Stimulated activated CD8-positive, alpha-beta memory T cell treated with anti-CD3 and anti-CD28 coated beads, Interleukin-4, amount 100 ng/mL, for 24 hours (primary cell): ENCODE data around the gene TECPR2.
"Not testable (repeated sequence)": the region's sequence is repeated elsewhere in the genome, so short reads cannot be mapped to it uniquely, and the experiment has no call there.

Experiments used
- DNase-seq: peaks from one replicate; pipeline ENCODE4 v3.0.0-alpha.2; 2020; ENCODE audit warnings: low read depth

Gene TECPR2

GRCh38 chr14:102509746-102510615, 147.2 kb downstream of the TECPR2 start, which contains the start of gene ANKRD9:
ANKRD9 (minus strand) TSS chr14:102509776; CDS start chr14:102507889, 1,887 bp downstream.
- peak; percentile 86 for DNase-seq

- no peak for DNase-seq
Measured at GRCh38 chr14:102510616-102511520, 148.1 kb downstream of the TECPR2 start.

DNA sequence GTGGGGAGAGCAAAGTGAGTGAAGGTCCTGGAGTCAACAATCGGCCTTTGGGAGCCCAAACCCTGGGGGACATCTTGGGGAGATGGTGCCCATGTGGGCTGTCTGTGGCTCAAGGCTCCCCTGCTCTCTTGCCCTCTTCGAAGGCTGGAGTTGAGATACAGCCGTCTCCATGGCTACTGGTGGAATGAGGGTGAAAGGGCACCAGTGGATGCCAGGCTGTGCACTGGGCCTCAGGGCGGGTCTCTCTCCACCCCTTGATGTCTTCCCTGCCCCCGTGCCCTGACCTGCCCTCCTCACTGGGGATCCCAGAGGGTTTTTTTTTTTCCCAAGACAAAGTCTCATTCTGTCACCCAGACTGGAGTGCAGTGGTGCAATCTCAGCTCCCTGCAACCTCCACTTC, 148.8 kb downstream of the TECPR2 start:
- DNase-seq = no peak

DNA sequence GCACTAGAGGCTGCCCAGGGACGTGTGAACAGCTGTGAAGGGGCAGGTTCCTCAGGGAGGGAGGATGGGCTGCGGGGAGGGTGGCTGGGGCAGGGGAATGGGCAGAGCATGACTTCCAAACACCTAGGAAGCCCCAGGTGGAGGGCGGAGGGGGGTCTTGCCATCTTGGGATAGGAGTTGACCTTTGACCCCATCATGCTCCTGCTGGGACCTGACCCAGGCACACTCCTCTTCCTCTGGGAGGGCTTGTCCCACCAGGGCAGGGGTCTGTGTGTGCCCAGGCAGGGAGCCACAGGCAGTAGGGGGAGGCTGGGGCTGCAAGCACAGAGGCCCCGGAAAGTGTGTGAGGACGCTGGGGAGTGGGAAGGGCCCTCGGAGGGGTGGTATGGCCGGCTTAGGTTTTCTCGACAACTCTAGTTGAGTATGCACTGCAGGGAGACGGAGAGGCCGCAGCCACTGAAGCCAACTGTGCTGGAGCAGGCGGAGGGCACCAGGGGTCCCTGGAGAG, 150.1 kb downstream of the TECPR2 start:
- DNase-seq = no peak

- no peak for DNase-seq
Measured at GRCh38 chr14:102513899-102514772, 151.4 kb downstream of the TECPR2 start.

DNA sequence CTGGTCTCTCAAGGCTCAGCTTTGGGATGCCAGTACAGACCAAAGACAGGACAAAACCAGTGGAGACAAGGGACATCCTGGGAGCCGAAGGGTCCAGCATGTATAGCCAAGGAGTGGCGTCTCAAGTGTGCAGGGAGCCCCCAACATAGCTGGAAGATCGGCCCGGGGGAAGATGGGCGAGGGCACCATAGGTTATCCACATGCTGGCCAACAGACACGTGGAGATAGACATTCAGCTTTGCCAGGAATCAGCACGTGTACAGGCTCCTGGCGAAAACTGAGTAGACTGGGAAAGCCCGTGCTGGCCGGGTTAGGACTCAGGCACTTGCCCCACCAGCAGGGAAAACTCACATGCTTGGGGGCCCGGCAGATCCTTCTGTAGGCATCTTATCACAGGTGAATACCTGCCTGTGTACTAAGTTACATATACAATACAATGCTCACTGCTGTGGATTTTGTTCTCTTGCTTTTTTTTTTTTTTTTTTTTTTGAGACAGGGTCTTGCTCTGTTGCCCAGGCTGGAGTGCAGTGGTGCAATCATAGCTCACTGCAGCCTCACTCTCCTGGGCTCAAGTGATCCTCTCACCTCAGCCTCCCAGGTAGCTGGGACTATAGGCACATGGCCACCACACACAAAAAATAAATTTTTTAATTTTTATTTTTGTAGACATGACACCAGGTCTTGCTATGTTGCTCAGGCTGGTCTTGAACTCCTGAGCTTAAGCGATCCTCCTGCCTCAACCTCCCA, 152.4 kb downstream of the TECPR2 start:
- no peak for DNase-seq

- peak; percentile 35 for DNase-seq
Measured at GRCh38 chr14:102516531-102517391, 154.0 kb downstream of the TECPR2 start.

DNA sequence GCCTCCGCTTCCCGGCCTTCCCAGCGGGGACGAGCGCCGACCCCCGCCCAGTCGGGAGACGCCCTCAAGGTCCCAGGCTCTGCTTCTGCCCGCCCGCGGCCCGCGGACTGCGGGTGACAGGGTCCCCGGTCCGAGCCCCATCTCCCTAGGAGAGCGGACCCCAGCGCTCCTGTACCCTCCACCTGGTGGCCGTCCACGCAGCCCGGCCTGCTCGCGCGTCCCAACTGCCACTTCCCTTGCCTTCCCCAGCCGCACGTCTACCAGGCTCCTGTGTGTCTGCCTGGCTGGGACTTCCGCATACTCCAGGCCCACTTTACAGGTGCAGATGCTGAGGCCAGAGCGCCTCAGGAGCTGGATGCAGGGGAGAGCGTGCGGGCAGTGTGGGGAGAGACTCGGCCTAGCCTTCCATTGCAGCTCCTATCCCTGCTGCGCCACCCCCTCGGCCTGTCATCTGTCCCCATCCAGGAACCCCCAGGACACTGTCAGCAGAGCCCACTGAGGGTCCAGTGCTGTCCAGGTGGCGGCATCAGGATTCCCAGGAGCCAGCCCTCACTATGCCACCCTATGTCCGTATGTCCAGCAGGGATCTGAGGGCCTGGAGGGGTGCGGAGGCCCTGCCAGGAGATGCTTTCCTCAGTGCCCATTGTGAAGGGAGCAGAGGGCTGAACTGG, 154.8 kb downstream of the TECPR2 start:
- DNase-seq = no peak

GRCh38 chr14:102518063-102518648, 155.4 kb downstream of the TECPR2 start:
- DNase-seq = no peak

DNA sequence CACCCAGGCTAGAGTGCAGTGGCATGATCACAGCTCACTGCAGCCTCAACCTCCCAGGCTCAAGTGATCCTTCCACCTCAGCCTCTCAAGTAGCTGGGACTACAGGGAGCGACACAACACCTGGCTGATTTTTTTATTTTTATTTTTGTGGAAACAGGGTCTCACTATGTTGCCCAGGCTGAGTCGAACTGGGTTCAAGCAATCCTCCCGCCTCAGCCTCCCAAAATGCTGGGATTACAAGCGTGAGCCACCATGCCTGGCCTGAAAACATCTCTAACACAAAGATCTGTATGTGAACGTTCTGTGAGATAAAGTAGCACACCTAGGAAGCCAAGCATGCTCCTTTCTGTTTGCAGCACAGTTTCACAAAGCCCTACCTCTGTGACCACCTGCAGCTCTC, 157.0 kb downstream of the TECPR2 start:
- DNase-seq = not testable (repeated sequence)

DNA sequence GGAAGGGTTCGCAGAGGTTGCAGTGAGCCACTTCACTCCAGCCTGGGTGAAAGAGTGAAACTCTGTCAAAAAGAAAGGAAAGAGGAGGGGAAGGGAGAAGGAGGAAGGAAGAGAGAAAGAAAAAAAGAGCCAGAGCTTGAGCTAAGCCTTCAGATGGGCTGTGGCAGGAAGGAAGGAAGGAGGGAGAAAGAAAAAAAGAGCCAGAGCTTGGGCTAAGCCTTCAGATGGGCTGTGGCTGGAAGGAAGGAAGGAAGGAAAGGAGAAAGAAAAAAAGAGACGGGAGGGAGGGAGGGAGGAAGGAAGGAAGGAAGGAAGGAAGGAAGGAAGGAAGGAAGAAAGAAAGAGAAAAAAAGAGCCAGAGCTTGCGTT, 160.4 kb downstream of the TECPR2 start:
- no peak for DNase-seq

DNA sequence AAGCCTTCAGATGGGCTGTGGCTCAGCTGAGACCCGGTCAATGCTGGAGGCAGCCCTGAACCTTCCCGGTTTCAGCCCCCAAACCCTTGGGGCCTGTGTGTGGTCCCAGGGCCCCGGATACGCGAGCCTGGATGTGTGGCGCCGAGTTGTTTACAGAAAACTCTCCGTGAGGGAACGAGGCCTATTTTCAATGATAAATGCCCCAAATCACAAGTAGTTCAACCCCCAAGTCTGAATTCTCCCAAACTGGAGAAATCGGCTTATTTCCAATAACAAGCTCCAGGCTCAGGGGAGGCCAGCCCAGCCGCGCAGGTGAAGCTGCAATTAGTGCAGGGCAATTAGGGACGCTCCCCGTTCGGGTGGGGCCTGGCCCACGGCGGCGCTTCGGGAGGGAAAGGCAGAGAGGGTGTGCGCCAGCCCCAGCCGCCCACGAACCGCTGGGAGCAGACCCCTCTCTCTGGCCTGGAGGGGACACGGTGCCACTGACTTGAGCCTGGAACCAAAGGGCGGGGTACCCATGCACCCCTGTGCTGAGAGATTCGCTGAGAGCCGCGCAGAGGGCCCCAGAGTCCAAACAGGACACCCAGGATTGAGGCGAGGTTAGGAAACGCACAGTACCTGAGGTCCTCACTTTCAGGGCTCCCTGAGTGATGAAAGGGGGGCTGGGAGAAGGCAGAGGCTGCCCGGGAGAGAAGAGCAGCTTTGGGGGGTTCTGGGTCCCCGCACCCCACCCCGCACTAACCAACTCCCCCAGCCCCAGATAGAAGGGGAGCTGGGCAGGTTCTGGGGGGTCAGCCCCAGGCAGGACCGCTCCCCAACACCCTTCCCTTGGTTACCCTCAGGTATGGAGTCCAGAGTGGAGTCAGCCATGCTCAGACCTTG, 161.1 kb downstream of the TECPR2 start:
- DNase-seq = no peak

GRCh38 chr14:102524451-102525218, 161.9 kb downstream of the TECPR2 start:
- peak; percentile 94 for DNase-seq

DNA sequence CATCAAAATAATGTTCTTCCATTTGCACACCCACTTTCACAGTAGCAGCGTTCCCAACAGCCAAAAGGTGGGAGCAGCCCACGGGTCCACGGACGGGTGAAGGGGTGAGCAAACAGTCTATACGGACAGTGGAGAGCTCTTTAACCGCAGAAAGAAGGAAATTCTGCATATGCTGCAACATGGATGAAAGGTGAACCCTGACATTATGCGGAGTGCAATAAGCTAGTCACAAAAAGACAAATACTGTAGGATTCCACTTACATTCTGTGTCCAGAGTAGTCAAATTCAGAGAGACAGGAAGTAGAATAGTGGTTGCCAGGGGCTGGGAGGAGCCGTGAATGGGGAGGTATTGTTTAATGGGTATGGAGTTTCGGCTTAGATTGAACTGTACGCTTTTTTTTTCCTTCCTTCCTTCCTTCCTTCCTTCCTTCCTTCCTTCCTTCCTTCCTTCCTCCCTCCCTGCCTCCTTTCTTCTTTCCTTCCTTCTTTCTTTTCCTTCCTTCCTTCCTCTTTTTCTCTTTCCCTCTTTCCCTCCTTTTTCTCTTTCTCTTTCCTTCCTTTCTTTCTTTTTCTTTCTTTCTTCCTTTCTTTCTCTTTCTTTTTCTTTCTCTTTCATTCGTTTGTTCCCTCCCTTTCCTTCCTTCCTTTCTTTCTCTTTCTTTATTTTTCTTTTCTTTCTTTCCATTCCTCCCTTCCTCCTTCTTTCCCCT, 162.6 kb downstream of the TECPR2 start:
- no peak for DNase-seq

- no peak for DNase-seq
Measured at GRCh38 chr14:102525929-102526497, 163.3 kb downstream of the TECPR2 start.
